H1 (cell line): Measurements from ENCODE around the gene SPOCD1. TPM values are rescaled to one million over a fixed set of nuclear protein-coding genes. Genes with fewer than 3 reads are reported as not detected.

Experiments
- ATF2 ChIP-seq: IDR thresholded peaks from 2 replicates; pipeline ENCODE4 v1.6.1; 2012; ENCODE audit warnings: low read length, inconsistent platforms
- CREB1 ChIP-seq: IDR thresholded peaks from 2 replicates; pipeline ENCODE4 v1.6.1; 2012; ENCODE audit warnings: inconsistent platforms
- EP300 ChIP-seq, 2 experiments: IDR thresholded peaks; 1 replicate in 1 of 2; 2 replicates in 1 of 2; pipeline ENCODE4 v1.6.1; 2011 to 2012; ENCODE audit warnings: low read depth in 2 of 2, low read length in 2 of 2, mild to moderate bottlenecking in 2 of 2, borderline replicate concordance in 1 of 2, inconsistent platforms in 1 of 2, moderate library complexity in 1 of 2
- EZH2 ChIP-seq: fragments of 200-600 bp; sonication (generic); IDR thresholded peaks from 2 replicates; pipeline ENCODE4 v1.7.1; 2012; ENCODE audit warnings: low read depth, mild to moderate bottlenecking, moderate library complexity, low read length, inconsistent platforms; ENCODE audit not compliant: severe bottlenecking
- KDM4A ChIP-seq: IDR thresholded peaks from one replicate; pipeline ENCODE4 v1.7.1; 2012; ENCODE audit warnings: low read depth, mild to moderate bottlenecking, moderate library complexity, low read length, inconsistent platforms; ENCODE audit not compliant: severe bottlenecking
- MAFK ChIP-seq: IDR thresholded peaks from 2 replicates; pipeline ENCODE4 v1.6.1; 2012; ENCODE audit warnings: low read depth, mild to moderate bottlenecking, improper control_type of control experiment, low read length
- POLR2A ChIP-seq, 2 experiments: IDR thresholded peaks; 1 replicate in 1 of 2; 2 replicates in 1 of 2; pipeline ENCODE4 v1.6.1; 2011; ENCODE audit warnings: low read depth in 2 of 2, low read length in 2 of 2, mild to moderate bottlenecking in 2 of 2; ENCODE audit errors: control extremely low read depth in 1 of 2
- TAF7 ChIP-seq: optimal IDR thresholded peaks from 2 replicates; pipeline ENCODE3; 2011; ENCODE audit warnings: low read depth, mild to moderate bottlenecking, inconsistent platforms, low read length, moderate library complexity, borderline replicate concordance
- polyA plus RNA-seq, 7 experiments: library from polyadenylated mRNA; depleted of rRNA in 3 of 7; stranded (reverse) in 5 of 7; unstranded in 2 of 7; fragments of >200 nt in 5 of 7; fragments of 200-250 nt in 2 of 7; gene quantifications; 1 replicate in 5 of 7; 2 replicates in 1 of 7; 4 replicates in 1 of 7; pipeline versions ENCODE4 v1.2.1 to v1.2.3, GENCODE V29; 2011 to 2013; ENCODE audit warnings: missing spikeins in 2 of 7, mixed read lengths in 2 of 7
- total RNA-seq: library from RNA; stranded (reverse); fragmentation: NEBNext Ultra II Directional; extraction: Animal tissue kit (Norgen Biotek cat#: 25700); gene quantifications from 2 replicates; pipeline ENCODE4 v1.2.1, GENCODE V29; 2021
- TF ChIP-seq, protein P1 (sequence below): IDR thresholded peaks from 2 replicates; pipeline ENCODE4 v1.6.1; 2011; ENCODE audit warnings: low read depth, mild to moderate bottlenecking, low read length; ENCODE audit not compliant: insufficient read depth

Gene SPOCD1
- total and polyA plus RNA-seq, 2 of the 8 experiments (the other 6 are each of a cell fraction or from before 2014, with no cell fraction given), result 1.8 to 2.9 TPM

DNA sequence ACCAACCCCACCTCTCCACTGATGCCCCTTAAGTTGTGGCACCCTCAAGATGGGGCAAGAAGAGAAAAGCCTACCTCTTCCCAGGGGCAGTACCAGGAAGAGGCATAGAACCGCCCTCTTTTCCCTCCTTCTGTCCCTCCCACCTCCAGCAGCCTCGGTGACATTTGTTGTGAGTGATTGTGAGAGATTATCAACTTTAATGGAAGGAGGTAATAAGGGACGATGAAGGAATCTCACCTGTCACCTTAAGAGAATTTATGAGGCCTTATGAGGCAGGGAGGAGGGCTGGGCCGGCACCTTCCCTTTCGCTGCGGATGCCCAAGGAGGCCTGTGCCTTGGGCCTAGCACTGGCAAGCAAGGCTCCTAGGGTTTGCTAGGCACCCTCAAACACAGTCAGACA lies 50.3 kb downstream of the SPOCD1 start (continued):
- TF ChIP-seq ATF2 (no peak), KDM4A (no peak), TAF7 (no peak), POLR2A (IDR thresholded peaks at IDR 0.05; ENCODE audit: control extremely low read depth in 1 of 2, low read depth in 2 of 2, low read length in 2 of 2) (no peak), EZH2 (no peak), EP300 (IDR thresholded peaks at IDR 0.05; ENCODE audit: borderline replicate concordance in 1 of 2, low read depth in 2 of 2, low read length in 2 of 2) (no peak), CREB1 (no peak), MAFK (no peak)
- TF ChIP-seq, protein P1, sequence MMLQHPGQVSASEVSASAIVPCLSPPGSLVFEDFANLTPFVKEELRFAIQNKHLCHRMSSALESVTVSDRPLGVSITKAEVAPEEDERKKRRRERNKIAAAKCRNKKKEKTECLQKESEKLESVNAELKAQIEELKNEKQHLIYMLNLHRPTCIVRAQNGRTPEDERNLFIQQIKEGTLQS, result no peak
